SU-DHL-6 (cell line): ENCODE results near the gene FSD1.

Source experiments
- H2AFZ ChIP-seq: fragments of 200-600 bp; sonication (generic); 2 replicates; pipeline ENCODE4 v1.6.1; 2014; ENCODE audit warnings: low read depth, mild to moderate bottlenecking, moderate library complexity, mixed read lengths, antibody characterized with exemption, low read length; ENCODE audit not compliant: severe bottlenecking
- H3F3A ChIP-seq: fragments of 200-600 bp; shearing (Covaris generic); 2 replicates; pipeline ENCODE4 v1.6.0; 2016; ENCODE audit warnings: antibody characterized with exemption, mild to moderate bottlenecking; ENCODE audit not compliant: insufficient read depth
- H3K27ac ChIP-seq: fragments of 200-600 bp; sonication (generic); 2 replicates; pipeline ENCODE4 v1.5.1; 2016; ENCODE audit warnings: low read depth, mild to moderate bottlenecking, low read length, moderate library complexity, mixed read lengths
- H3K27me3 ChIP-seq: fragments of 200-600 bp; sonication (generic), shearing (Covaris generic); 2 replicates; pipeline ENCODE4 v1.6.0; 2014; ENCODE audit warnings: mild to moderate bottlenecking, low read length
- H3K36me3 ChIP-seq: fragments of 200-600 bp; sonication (generic); 2 replicates; pipeline ENCODE4 v1.6.1; 2014; ENCODE audit warnings: mild to moderate bottlenecking, low read length, mixed read lengths
- H3K4me2 ChIP-seq: fragments of 300-600, 200-600 bp; shearing (Covaris generic), sonication (generic); 2 replicates; pipeline ENCODE4 v1.6.0; 2014; ENCODE audit warnings: low read length, low read depth, mild to moderate bottlenecking; ENCODE audit not compliant: poor library complexity, severe bottlenecking
- H3K4me3 ChIP-seq: fragments of 200-600 bp; sonication (generic); 2 replicates; pipeline ENCODE4 v1.5.1; 2014; ENCODE audit warnings: antibody characterized with exemption, low read length, mild to moderate bottlenecking, mixed read lengths; ENCODE audit not compliant: insufficient read depth, poor library complexity, severe bottlenecking
- H3K79me2 ChIP-seq: fragments of 200-600 bp; sonication (generic); 2 replicates; pipeline ENCODE4 v1.6.1; 2014; ENCODE audit warnings: mild to moderate bottlenecking, low read length, moderate library complexity; ENCODE audit not compliant: insufficient read depth
- H3K9ac ChIP-seq: fragments of 200-600 bp; sonication (generic); 2 replicates; pipeline ENCODE4 v1.7.0; 2014; ENCODE audit warnings: mild to moderate bottlenecking, low read length
- H3K9me2 ChIP-seq: fragments of 200-600 bp; sonication (generic); replicated peaks from 2 replicates; pipeline ENCODE4 v1.6.1; 2014; ENCODE audit warnings: low read length; ENCODE audit not compliant: insufficient read depth
- H3K9me3 ChIP-seq: fragments of 200-600 bp; sonication (generic); 2 replicates; pipeline ENCODE4 v1.6.1; 2014; ENCODE audit warnings: low read length, mixed read lengths; ENCODE audit not compliant: insufficient read depth
- H4K20me1 ChIP-seq: fragments of 200-600 bp; sonication (generic); 2 replicates; pipeline ENCODE4 v1.6.1; 2014; ENCODE audit warnings: low read depth, mild to moderate bottlenecking, antibody characterized with exemption, low read length, moderate library complexity, mixed read lengths
- CTCF ChIP-seq: fragments of 200-600 bp; sonication (generic); IDR thresholded peaks from one replicate; pipeline ENCODE4 v1.5.1; 2017; ENCODE audit warnings: antibody characterized with exemption, mild to moderate bottlenecking, low read length, moderate library complexity; ENCODE audit not compliant: insufficient read depth, poor library complexity, severe bottlenecking
- EZH2phosphoT487 ChIP-seq: fragments of 200-600 bp; sonication (generic), shearing (Covaris generic); conservative IDR thresholded peaks from 2 replicates; pipeline ENCODE4 v1.6.1; 2018; ENCODE audit warnings: mild to moderate bottlenecking, antibody characterized with exemption, low read length, moderate library complexity, mixed read lengths

FSD1 gene

GRCh38 chr19:4288091-4288777 lies 16.2 kb upstream of the FSD1 start:
- Histone ChIP-seq H3K36me3 (no peaks in the 10 kb centered on the region), H3K4me3 (no peak overlapping the region), H3K9me3 (no peaks in the 10 kb centered on the region), H2AFZ (no peak overlapping the region), H3K9ac (no peak overlapping the region), H3K27me3 (no peaks in the 10 kb centered on the region), H3F3A (no peaks in the 10 kb centered on the region), H3K4me2 (no peak overlapping the region), H4K20me1 (no peaks in the 10 kb centered on the region), H3K27ac (no peak overlapping the region), H3K9me2 (no peaks in the 10 kb centered on the region), H3K79me2 (no peaks in the 10 kb centered on the region)
- no peak for TF ChIP-seq EZH2phosphoT487
- no peak for TF ChIP-seq CTCF

GRCh38 chr19:4291184-4291732 lies 13.1 kb upstream of the FSD1 start:
- no peaks in the 10 kb centered on the region for H4K20me1 ChIP-seq
- no peak overlapping the region for H3K4me2 ChIP-seq
- no peaks in the 10 kb centered on the region for H3K9me2 ChIP-seq
- H3F3A ChIP-seq, result no peaks in the 10 kb centered on the region
- H3K9ac ChIP-seq, result no peak overlapping the region
- no peaks in the 10 kb centered on the region for H3K27me3 ChIP-seq
- H2AFZ ChIP-seq, result no peak overlapping the region
- no peaks in the 10 kb centered on the region for H3K79me2 ChIP-seq
- no peaks in the 10 kb centered on the region for H3K36me3 ChIP-seq
- TF ChIP-seq CTCF, result no peak
- no peak overlapping the region for H3K4me3 ChIP-seq
- no peaks in the 10 kb centered on the region for H3K9me3 ChIP-seq
- H3K27ac ChIP-seq, result no peak overlapping the region

- Histone ChIP-seq H2AFZ (no peak overlapping the region), H3K9me3 (no peaks in the 10 kb centered on the region), H3K79me2 (no peaks in the 10 kb centered on the region), H3K9me2 (no peaks in the 10 kb centered on the region), H3K4me2 (no peak overlapping the region), H3K27ac (no peak overlapping the region), H3F3A (no peaks in the 10 kb centered on the region), H3K36me3 (no peaks in the 10 kb centered on the region), H4K20me1 (no peaks in the 10 kb centered on the region), H3K9ac (no peak overlapping the region), H3K4me3 (no peak overlapping the region), H3K27me3 (no peaks in the 10 kb centered on the region)
- TF ChIP-seq EZH2phosphoT487, result no peak
- TF ChIP-seq CTCF, result no peak
Observed at GRCh38 chr19:4292515-4292914, 11.9 kb upstream of the FSD1 start.
